HepG2 (cell line): Measurements from ENCODE around the gene ANKRD52.
A peak's percentile ranks its signal among the peaks of the same experiment; 100 is the strongest.

Source experiments
- CBFB ChIP-seq: sonication (generic); formaldehyde crosslinking; IDR thresholded peaks from 2 replicates; pipeline ENCODE4 v1.4.0; 2020; ENCODE audit warnings: missing genetic modification reagents
- GATAD2A ChIP-seq: IDR thresholded peaks from 2 replicates; pipeline ENCODE4 v1.6.1; 2016
- MAFF ChIP-seq: IDR thresholded peaks from 2 replicates; pipeline ENCODE4 v1.6.1; 2011; ENCODE audit warnings: low read depth, low read length, improper control_type of control experiment
- SAFB2 ChIP-seq: sonication (generic); formaldehyde crosslinking; IDR thresholded peaks from 2 replicates; pipeline ENCODE4 v1.5.1; 2020; ENCODE audit warnings: missing genetic modification reagents, low read depth, mild to moderate bottlenecking, borderline replicate concordance
- ZFAT ChIP-seq: sonication (generic); formaldehyde crosslinking; conservative IDR thresholded peaks from 2 replicates; pipeline ENCODE4 v1.8.1; 2023; ENCODE audit warnings: missing genetic modification reagents, inconsistent platforms
- ZNF205 ChIP-seq: IDR thresholded peaks from 2 replicates; pipeline ENCODE4 v1.6.1; 2018; ENCODE audit warnings: missing biosample characterization, missing genetic modification reagents
- ZNF496 ChIP-seq: sonication (generic); formaldehyde crosslinking; IDR thresholded peaks from 2 replicates; pipeline ENCODE4 v1.8.1; 2023; ENCODE audit warnings: mild to moderate bottlenecking, moderate library complexity, missing genetic modification reagents; ENCODE audit not compliant: insufficient replicate concordance
- TF ChIP-seq, protein P1 (sequence below): IDR thresholded peaks from 2 replicates; pipeline ENCODE4 v1.6.1; 2016; ENCODE audit warnings: low read depth
- TF ChIP-seq, protein P2 (sequence below): IDR thresholded peaks from 2 replicates; pipeline ENCODE4 v1.6.1; 2012; ENCODE audit warnings: low read length, improper control_type of control experiment
- TF ChIP-seq, protein P3 (sequence below): sonication (generic); formaldehyde crosslinking; IDR thresholded peaks from 2 replicates; pipeline ENCODE4 v1.4.0; 2020; ENCODE audit warnings: missing genetic modification reagents
- TF ChIP-seq, protein P4 (sequence below): fragments of 450-650 bp; IDR thresholded peaks from 2 replicates; pipeline ENCODE4 v1.6.1; 2017

DNA sequence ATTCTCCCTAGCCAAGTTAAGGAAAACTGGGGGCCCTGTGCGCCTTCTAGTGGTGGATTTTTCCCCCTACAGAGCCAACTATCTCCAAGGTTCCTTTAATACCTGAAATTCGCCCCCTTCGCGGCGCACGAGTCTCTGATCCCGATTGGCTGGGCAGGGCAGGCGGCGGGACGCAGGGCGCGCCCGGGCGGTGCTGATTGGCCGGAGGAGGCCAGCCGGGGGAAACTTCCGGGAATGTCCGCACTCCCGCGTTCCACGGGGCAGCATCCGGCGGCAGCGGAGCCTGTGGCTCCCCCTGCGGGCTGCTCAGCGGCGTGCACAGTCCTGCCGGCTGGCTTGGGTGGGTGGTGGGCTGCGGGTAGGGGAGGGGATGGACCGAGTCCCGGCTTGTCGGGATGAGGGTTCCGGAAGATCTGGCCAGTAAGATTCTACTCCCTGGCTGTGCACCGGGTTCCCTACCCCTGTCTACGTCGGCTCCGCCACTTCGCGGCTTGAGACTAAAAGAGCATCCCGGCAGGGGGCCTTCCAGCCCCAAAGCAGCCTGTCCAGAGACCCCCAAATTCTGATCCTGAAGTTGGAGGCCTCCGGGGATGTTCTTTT lies 34.0 kb downstream of the ANKRD52 start, which contains the start of gene NABP2:
- peak; percentile 91 for TF ChIP-seq ZNF205 (CRISPR knock-in tag)
- peak; percentile 31; the same call in 1 of the 2 replicates for TF ChIP-seq GATAD2A
- TF ChIP-seq, protein P1, sequence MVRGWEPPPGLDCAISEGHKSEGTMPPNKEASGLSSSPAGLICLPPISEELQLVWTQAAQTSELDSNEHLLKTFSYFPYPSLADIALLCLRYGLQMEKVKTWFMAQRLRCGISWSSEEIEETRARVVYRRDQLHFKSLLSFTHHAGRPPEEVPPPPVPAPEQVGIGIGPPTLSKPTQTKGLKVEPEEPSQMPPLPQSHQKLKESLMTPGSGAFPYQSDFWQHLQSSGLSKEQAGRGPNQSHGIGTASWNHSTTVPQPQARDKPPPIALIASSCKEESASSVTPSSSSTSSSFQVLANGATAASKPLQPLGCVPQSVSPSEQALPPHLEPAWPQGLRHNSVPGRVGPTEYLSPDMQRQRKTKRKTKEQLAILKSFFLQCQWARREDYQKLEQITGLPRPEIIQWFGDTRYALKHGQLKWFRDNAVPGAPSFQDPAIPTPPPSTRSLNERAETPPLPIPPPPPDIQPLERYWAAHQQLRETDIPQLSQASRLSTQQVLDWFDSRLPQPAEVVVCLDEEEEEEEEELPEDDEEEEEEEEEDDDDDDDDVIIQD, result peak; percentile 57; the same call in 1 of the 2 replicates
- TF ChIP-seq MAFF, result no peak
- TF ChIP-seq, protein P2, sequence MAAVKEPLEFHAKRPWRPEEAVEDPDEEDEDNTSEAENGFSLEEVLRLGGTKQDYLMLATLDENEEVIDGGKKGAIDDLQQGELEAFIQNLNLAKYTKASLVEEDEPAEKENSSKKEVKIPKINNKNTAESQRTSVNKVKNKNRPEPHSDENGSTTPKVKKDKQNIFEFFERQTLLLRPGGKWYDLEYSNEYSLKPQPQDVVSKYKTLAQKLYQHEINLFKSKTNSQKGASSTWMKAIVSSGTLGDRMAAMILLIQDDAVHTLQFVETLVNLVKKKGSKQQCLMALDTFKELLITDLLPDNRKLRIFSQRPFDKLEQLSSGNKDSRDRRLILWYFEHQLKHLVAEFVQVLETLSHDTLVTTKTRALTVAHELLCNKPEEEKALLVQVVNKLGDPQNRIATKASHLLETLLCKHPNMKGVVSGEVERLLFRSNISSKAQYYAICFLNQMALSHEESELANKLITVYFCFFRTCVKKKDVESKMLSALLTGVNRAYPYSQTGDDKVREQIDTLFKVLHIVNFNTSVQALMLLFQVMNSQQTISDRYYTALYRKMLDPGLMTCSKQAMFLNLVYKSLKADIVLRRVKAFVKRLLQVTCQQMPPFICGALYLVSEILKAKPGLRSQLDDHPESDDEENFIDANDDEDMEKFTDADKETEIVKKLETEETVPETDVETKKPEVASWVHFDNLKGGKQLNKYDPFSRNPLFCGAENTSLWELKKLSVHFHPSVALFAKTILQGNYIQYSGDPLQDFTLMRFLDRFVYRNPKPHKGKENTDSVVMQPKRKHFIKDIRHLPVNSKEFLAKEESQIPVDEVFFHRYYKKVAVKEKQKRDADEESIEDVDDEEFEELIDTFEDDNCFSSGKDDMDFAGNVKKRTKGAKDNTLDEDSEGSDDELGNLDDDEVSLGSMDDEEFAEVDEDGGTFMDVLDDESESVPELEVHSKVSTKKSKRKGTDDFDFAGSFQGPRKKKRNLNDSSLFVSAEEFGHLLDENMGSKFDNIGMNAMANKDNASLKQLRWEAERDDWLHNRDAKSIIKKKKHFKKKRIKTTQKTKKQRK, result no peak
- no peak for TF ChIP-seq ZNF496
- TF ChIP-seq, protein P3, sequence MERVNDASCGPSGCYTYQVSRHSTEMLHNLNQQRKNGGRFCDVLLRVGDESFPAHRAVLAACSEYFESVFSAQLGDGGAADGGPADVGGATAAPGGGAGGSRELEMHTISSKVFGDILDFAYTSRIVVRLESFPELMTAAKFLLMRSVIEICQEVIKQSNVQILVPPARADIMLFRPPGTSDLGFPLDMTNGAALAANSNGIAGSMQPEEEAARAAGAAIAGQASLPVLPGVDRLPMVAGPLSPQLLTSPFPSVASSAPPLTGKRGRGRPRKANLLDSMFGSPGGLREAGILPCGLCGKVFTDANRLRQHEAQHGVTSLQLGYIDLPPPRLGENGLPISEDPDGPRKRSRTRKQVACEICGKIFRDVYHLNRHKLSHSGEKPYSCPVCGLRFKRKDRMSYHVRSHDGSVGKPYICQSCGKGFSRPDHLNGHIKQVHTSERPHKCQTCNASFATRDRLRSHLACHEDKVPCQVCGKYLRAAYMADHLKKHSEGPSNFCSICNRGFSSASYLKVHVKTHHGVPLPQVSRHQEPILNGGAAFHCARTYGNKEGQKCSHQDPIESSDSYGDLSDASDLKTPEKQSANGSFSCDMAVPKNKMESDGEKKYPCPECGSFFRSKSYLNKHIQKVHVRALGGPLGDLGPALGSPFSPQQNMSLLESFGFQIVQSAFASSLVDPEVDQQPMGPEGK (CRISPR knock-in tag), result peak; percentile 77
- TF ChIP-seq SAFB2 (CRISPR knock-in tag), result no peak
- TF ChIP-seq CBFB (CRISPR knock-in tag), result peak; percentile 50; the same call in 1 of the 2 replicates
- TF ChIP-seq, protein P4, sequence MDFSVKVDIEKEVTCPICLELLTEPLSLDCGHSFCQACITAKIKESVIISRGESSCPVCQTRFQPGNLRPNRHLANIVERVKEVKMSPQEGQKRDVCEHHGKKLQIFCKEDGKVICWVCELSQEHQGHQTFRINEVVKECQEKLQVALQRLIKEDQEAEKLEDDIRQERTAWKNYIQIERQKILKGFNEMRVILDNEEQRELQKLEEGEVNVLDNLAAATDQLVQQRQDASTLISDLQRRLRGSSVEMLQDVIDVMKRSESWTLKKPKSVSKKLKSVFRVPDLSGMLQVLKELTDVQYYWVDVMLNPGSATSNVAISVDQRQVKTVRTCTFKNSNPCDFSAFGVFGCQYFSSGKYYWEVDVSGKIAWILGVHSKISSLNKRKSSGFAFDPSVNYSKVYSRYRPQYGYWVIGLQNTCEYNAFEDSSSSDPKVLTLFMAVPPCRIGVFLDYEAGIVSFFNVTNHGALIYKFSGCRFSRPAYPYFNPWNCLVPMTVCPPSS, result no peak
- no peak for TF ChIP-seq ZFAT (CRISPR knock-in tag)
